HEK293 (cell line): ENCODE data around the gene RASSF3.

Experiments
- CTCF ChIP-seq: fragments of 450-650 bp; formaldehyde crosslinking; IDR thresholded peaks from 2 replicates; pipeline ENCODE4 v1.5.1; 2016; ENCODE audit warnings: missing biosample characterization, missing genetic modification characterization
- ELK4 ChIP-seq: IDR thresholded peaks from 2 replicates; pipeline ENCODE4 v1.6.1; 2011; ENCODE audit warnings: mild to moderate bottlenecking, low read depth, low read length, borderline replicate concordance
- HOXD13 ChIP-seq: sonication (generic); formaldehyde crosslinking; IDR thresholded peaks from 2 replicates; pipeline ENCODE4 v1.8.0; 2022; ENCODE audit warnings: missing genetic modification reagents, borderline replicate concordance
- KLF8 ChIP-seq: fragments of 450-650 bp; formaldehyde crosslinking; IDR thresholded peaks from 2 replicates; pipeline ENCODE4 v1.5.1; 2016; ENCODE audit warnings: missing biosample characterization, missing genetic modification characterization
- OSR2 ChIP-seq: fragments of 450-650 bp; formaldehyde crosslinking; IDR thresholded peaks from 2 replicates; pipeline ENCODE4 v1.5.1; 2016; ENCODE audit warnings: missing biosample characterization, missing genetic modification characterization
- REST ChIP-seq: fragments of 450-650 bp; formaldehyde crosslinking; IDR thresholded peaks from 2 replicates; pipeline ENCODE4 v1.5.1; 2016; ENCODE audit warnings: missing biosample characterization, missing genetic modification characterization
- SETDB1 ChIP-seq: IDR thresholded peaks from one replicate; pipeline ENCODE4 v1.6.1; 2017; ENCODE audit warnings: mild to moderate bottlenecking, low read length, moderate library complexity, mixed read lengths; ENCODE audit not compliant: insufficient read length
- SP7 ChIP-seq: fragments of 450-650 bp; formaldehyde crosslinking; IDR thresholded peaks from 2 replicates; pipeline ENCODE4 v1.5.1; 2016; ENCODE audit warnings: missing biosample characterization, missing genetic modification characterization
- TCF7L2 ChIP-seq: IDR thresholded peaks from 2 replicates; pipeline ENCODE4 v1.6.1; 2011; ENCODE audit warnings: low read depth, mild to moderate bottlenecking, inconsistent platforms, low read length, moderate library complexity, borderline replicate concordance
- ZBTB21 ChIP-seq: fragments of 450-650 bp; formaldehyde crosslinking; IDR thresholded peaks from 2 replicates; pipeline ENCODE4 v1.5.1; 2017; ENCODE audit warnings: missing biosample characterization, missing genetic modification characterization
- ZBTB49 ChIP-seq: fragments of 450-650 bp; formaldehyde crosslinking; IDR thresholded peaks from 2 replicates; pipeline ENCODE4 v1.5.1; 2016; ENCODE audit warnings: missing biosample characterization, missing genetic modification characterization, low read depth
- ZNF10 ChIP-seq: fragments of 450-650 bp; formaldehyde crosslinking; IDR thresholded peaks from 2 replicates; pipeline ENCODE4 v1.5.1; 2017; ENCODE audit warnings: missing biosample characterization, missing genetic modification characterization
- ZNF148 ChIP-seq: fragments of 450-650 bp; formaldehyde crosslinking; IDR thresholded peaks from 2 replicates; pipeline ENCODE4 v1.5.0; 2017; ENCODE audit warnings: missing biosample characterization, missing genetic modification characterization, borderline replicate concordance
- ZNF16 ChIP-seq: fragments of 450-650 bp; formaldehyde crosslinking; IDR thresholded peaks from 2 replicates; pipeline ENCODE4 v1.5.1; 2016; ENCODE audit warnings: low read depth, missing biosample characterization, missing genetic modification characterization
- ZNF248 ChIP-seq: fragments of 450-650 bp; formaldehyde crosslinking; IDR thresholded peaks from 2 replicates; pipeline ENCODE4 v1.5.1; 2017; ENCODE audit warnings: missing biosample characterization, missing genetic modification characterization
- ZNF266 ChIP-seq: fragments of 450-650 bp; formaldehyde crosslinking; IDR thresholded peaks from 2 replicates; pipeline ENCODE4 v1.5.1; 2016; ENCODE audit warnings: missing biosample characterization, missing genetic modification characterization, low read depth
- ZNF416 ChIP-seq: fragments of 450-650 bp; formaldehyde crosslinking; IDR thresholded peaks from 2 replicates; pipeline ENCODE4 v1.5.1; 2016; ENCODE audit warnings: missing biosample characterization, missing genetic modification characterization
- ZNF473 ChIP-seq: fragments of 450-650 bp; formaldehyde crosslinking; IDR thresholded peaks from 2 replicates; pipeline ENCODE4 v1.5.1; 2017; ENCODE audit warnings: missing biosample characterization, missing genetic modification characterization
- ZNF548 ChIP-seq: fragments of 450-650 bp; formaldehyde crosslinking; IDR thresholded peaks from 2 replicates; pipeline ENCODE4 v1.5.1; 2016; ENCODE audit warnings: missing biosample characterization, missing genetic modification characterization
- ZNF561 ChIP-seq: fragments of 450-650 bp; IDR thresholded peaks from 2 replicates; pipeline ENCODE4 v1.5.1; 2018; ENCODE audit warnings: missing biosample characterization, missing genetic modification characterization, borderline replicate concordance
- ZNF626 ChIP-seq: fragments of 450-650 bp; sonication (Bioruptor Pico); formaldehyde crosslinking; IDR thresholded peaks from 2 replicates; pipeline ENCODE4 v1.5.1; 2018; ENCODE audit warnings: missing biosample characterization, missing genetic modification characterization, inconsistent platforms
- ZNF645 ChIP-seq: fragments of 450-650 bp; formaldehyde crosslinking; IDR thresholded peaks from 2 replicates; pipeline ENCODE4; 2016; ENCODE audit warnings: missing biosample characterization, missing genetic modification characterization
- ZNF692 ChIP-seq: fragments of 450-650 bp; formaldehyde crosslinking; IDR thresholded peaks from 2 replicates; pipeline ENCODE4 v1.5.1; 2016; ENCODE audit warnings: missing biosample characterization, missing genetic modification characterization
- ZNF837 ChIP-seq: fragments of 450-650 bp; formaldehyde crosslinking; IDR thresholded peaks from 2 replicates; pipeline ENCODE4 v1.5.1; 2016; ENCODE audit warnings: missing biosample characterization, missing genetic modification characterization
- TF ChIP-seq, protein P1 (sequence below): fragments of 450-650 bp; formaldehyde crosslinking; IDR thresholded peaks from 2 replicates; pipeline ENCODE4 v1.5.1; 2016; ENCODE audit warnings: missing biosample characterization, missing genetic modification characterization

Gene RASSF3

GRCh38 chr12:64656429-64656828 lies 46.1 kb downstream of the RASSF3 start (continued):
- TF ChIP-seq REST (tag by site-specific recombination), result no peak
- TF ChIP-seq ZNF473 (tag by site-specific recombination), result no peak
- TF ChIP-seq ZNF148 (tag by site-specific recombination), result no peak
- TF ChIP-seq ZNF837, result no peak
- TF ChIP-seq ZNF248 (tag by site-specific recombination), result no peak
- 0 out of 2 replicates have a peak, but pooled peaks have one; percentile 33 for TF ChIP-seq SP7 (tag by site-specific recombination)
- TF ChIP-seq ZNF416 (tag by site-specific recombination), result no peak
- no peak for TF ChIP-seq KLF8
- no peak for TF ChIP-seq CTCF (tag by site-specific recombination)
- 0 out of 2 replicates have a peak, but pooled peaks have one; percentile 35 for TF ChIP-seq ZNF561 (tag by site-specific recombination)
- peak; percentile 90 for TF ChIP-seq TCF7L2
- TF ChIP-seq ZNF692, result 0 out of 2 replicates have a peak, but pooled peaks have one; percentile 27
- TF ChIP-seq ZBTB21, result no peak
- no peak for TF ChIP-seq ZNF645 (tag by site-specific recombination)
- TF ChIP-seq OSR2, result peak; percentile 69; the same call in 1 of the 2 replicates
- TF ChIP-seq ELK4, result no peak
- TF ChIP-seq ZNF548 (tag by site-specific recombination), result no peak
- TF ChIP-seq ZNF10 (tag by site-specific recombination), result peak; percentile 84; the same call in 1 of the 2 replicates
- no peak for TF ChIP-seq ZBTB49 (tag by site-specific recombination)
- TF ChIP-seq ZNF16, result no peak
- TF ChIP-seq SETDB1, result no peak
- TF ChIP-seq ZNF626 (tag by site-specific recombination), result no peak
- TF ChIP-seq ZNF266 (tag by site-specific recombination), result no peak
- TF ChIP-seq HOXD13 (CRISPR knock-in tag), result no peak
- TF ChIP-seq, protein P1, sequence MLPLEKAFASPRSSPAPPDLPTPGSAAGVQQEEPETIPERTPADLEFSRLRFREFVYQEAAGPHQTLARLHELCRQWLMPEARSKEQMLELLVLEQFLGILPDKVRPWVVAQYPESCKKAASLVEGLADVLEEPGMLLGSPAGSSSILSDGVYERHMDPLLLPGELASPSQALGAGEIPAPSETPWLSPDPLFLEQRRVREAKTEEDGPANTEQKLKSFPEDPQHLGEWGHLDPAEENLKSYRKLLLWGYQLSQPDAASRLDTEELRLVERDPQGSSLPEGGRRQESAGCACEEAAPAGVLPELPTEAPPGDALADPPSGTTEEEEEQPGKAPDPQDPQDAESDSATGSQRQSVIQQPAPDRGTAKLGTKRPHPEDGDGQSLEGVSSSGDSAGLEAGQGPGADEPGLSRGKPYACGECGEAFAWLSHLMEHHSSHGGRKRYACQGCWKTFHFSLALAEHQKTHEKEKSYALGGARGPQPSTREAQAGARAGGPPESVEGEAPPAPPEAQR (tag by site-specific recombination), result no peak
